Measurements from ENCODE around the gene HAUS3.
"Not testable (repeated sequence)": the region's sequence is repeated elsewhere in the genome, so short reads cannot be mapped to it uniquely, and the experiment has no call there.

Gene HAUS3

GRCh38 chr4:2222838-2223237 is 19.1 kb downstream of the HAUS3 start:
- no peak for DNase-seq (ENCODE audit: insufficient read length)
- TF ChIP-seq TAF1 (IDR thresholded peaks at IDR 0.05; ENCODE audit: borderline replicate concordance, low read depth, low read length) (no peak), POLR2A (IDR thresholded peaks at IDR 0.05; ENCODE audit: low read depth, low read length) (no peak), POLR2AphosphoS5 (IDR thresholded peaks at IDR 0.05; ENCODE audit: low read depth, low read length) (no peak)
- FAIRE-seq, result no peak

GRCh38 chr4:2221378-2221777 is 20.5 kb downstream of the HAUS3 start:
- FAIRE-seq; DNase-seq (ENCODE audit: insufficient read length): not testable (repeated sequence)

- FAIRE-seq (peak; percentile 83), DNase-seq (ENCODE audit: insufficient read length) (peak; percentile 24)
- TF ChIP-seq TAF1 (IDR thresholded peaks at IDR 0.05; ENCODE audit: borderline replicate concordance, low read depth, low read length), result no peak
- no peak for TF ChIP-seq POLR2A (IDR thresholded peaks at IDR 0.05; ENCODE audit: low read depth, low read length)
- no peak for TF ChIP-seq POLR2AphosphoS5 (IDR thresholded peaks at IDR 0.05; ENCODE audit: low read depth, low read length)
Observed at GRCh38 chr4:2220016-2220630, 21.8 kb downstream of the HAUS3 start.

- no peak for FAIRE-seq
- no peak for DNase-seq (ENCODE audit: insufficient read length)
- TF ChIP-seq POLR2A (IDR thresholded peaks at IDR 0.05; ENCODE audit: low read depth, low read length), result no peak
- no peak for TF ChIP-seq POLR2AphosphoS5 (IDR thresholded peaks at IDR 0.05; ENCODE audit: low read depth, low read length)
- no peak for TF ChIP-seq TAF1 (IDR thresholded peaks at IDR 0.05; ENCODE audit: borderline replicate concordance, low read depth, low read length)
Observed at GRCh38 chr4:2219233-2219760, 22.6 kb downstream of the HAUS3 start.

- DNase-seq (ENCODE audit: insufficient read length) (no peak), FAIRE-seq (no peak)
- TF ChIP-seq TAF1 (IDR thresholded peaks at IDR 0.05; ENCODE audit: borderline replicate concordance, low read depth, low read length) (no peak), POLR2AphosphoS5 (IDR thresholded peaks at IDR 0.05; ENCODE audit: low read depth, low read length) (no peak), POLR2A (IDR thresholded peaks at IDR 0.05; ENCODE audit: low read depth, low read length) (no peak)
Observed at GRCh38 chr4:2218436-2218835, 23.5 kb downstream of the HAUS3 start.

GRCh38 chr4:2217726-2218125 is 24.2 kb downstream of the HAUS3 start:
- no peak for DNase-seq (ENCODE audit: insufficient read length)
- TF ChIP-seq POLR2AphosphoS5 (IDR thresholded peaks at IDR 0.05; ENCODE audit: low read depth, low read length) (no peak), TAF1 (IDR thresholded peaks at IDR 0.05; ENCODE audit: borderline replicate concordance, low read depth, low read length) (no peak), POLR2A (IDR thresholded peaks at IDR 0.05; ENCODE audit: low read depth, low read length) (no peak)
- FAIRE-seq, result no peak

GRCh38 chr4:2212831-2213230 is 29.1 kb downstream of the HAUS3 start:
- TF ChIP-seq POLR2A (IDR thresholded peaks at IDR 0.05; ENCODE audit: low read depth, low read length) (no peak), TAF1 (IDR thresholded peaks at IDR 0.05; ENCODE audit: borderline replicate concordance, low read depth, low read length) (no peak), POLR2AphosphoS5 (IDR thresholded peaks at IDR 0.05; ENCODE audit: low read depth, low read length) (no peak)
- no peak for DNase-seq (ENCODE audit: insufficient read length)
- FAIRE-seq, result no peak

- FAIRE-seq; DNase-seq (ENCODE audit: insufficient read length): not testable (repeated sequence)
Observed at GRCh38 chr4:2202789-2203188, 39.1 kb downstream of the HAUS3 start.

GRCh38 chr4:2194496-2194895 is 47.4 kb downstream of the HAUS3 start:
- FAIRE-seq, result no peak
- TF ChIP-seq POLR2AphosphoS5 (IDR thresholded peaks at IDR 0.05; ENCODE audit: low read depth, low read length) (no peak), POLR2A (IDR thresholded peaks at IDR 0.05; ENCODE audit: low read depth, low read length) (no peak), TAF1 (IDR thresholded peaks at IDR 0.05; ENCODE audit: borderline replicate concordance, low read depth, low read length) (no peak)
- DNase-seq (ENCODE audit: insufficient read length), result no peak

GRCh38 chr4:2193326-2193725 is 48.6 kb downstream of the HAUS3 start:
- TF ChIP-seq POLR2AphosphoS5 (IDR thresholded peaks at IDR 0.05; ENCODE audit: low read depth, low read length), result no peak
- no peak for TF ChIP-seq POLR2A (IDR thresholded peaks at IDR 0.05; ENCODE audit: low read depth, low read length)
- no peak for TF ChIP-seq TAF1 (IDR thresholded peaks at IDR 0.05; ENCODE audit: borderline replicate concordance, low read depth, low read length)
- DNase-seq (ENCODE audit: insufficient read length), result no peak
- FAIRE-seq, result no peak

GRCh38 chr4:2186865-2187172 is 55.1 kb downstream of the HAUS3 start:
- DNase-seq (ENCODE audit: insufficient read length) (no peak), FAIRE-seq (no peak)
- no peak for TF ChIP-seq TAF1 (IDR thresholded peaks at IDR 0.05; ENCODE audit: borderline replicate concordance, low read depth, low read length)
- TF ChIP-seq POLR2A (IDR thresholded peaks at IDR 0.05; ENCODE audit: low read depth, low read length), result no peak
- TF ChIP-seq POLR2AphosphoS5 (IDR thresholded peaks at IDR 0.05; ENCODE audit: low read depth, low read length), result no peak

- DNase-seq (ENCODE audit: insufficient read length) (no peak), FAIRE-seq (peak; percentile 86)
- TF ChIP-seq POLR2AphosphoS5 (IDR thresholded peaks at IDR 0.05; ENCODE audit: low read depth, low read length) (no peak), TAF1 (IDR thresholded peaks at IDR 0.05; ENCODE audit: borderline replicate concordance, low read depth, low read length) (no peak), POLR2A (IDR thresholded peaks at IDR 0.05; ENCODE audit: low read depth, low read length) (no peak)
Observed at GRCh38 chr4:2186133-2186864, 55.6 kb downstream of the HAUS3 start.
